CD14-positive monocyte (primary cell): Measurements from ENCODE around the gene ST3GAL4. TPM values are rescaled to one million over a fixed set of nuclear protein-coding genes. Genes with fewer than 3 reads are reported as not detected.

Experiments used
- DNase-seq, 3 donors: peaks; one replicate each; pipeline ENCODE4 v3.0.0-alpha.2; 2011 to 2022
- H2AFZ ChIP-seq: 2 replicates; pipeline ENCODE4 v1.6.0; 2012; ENCODE audit warnings: mild to moderate bottlenecking, low read depth, low read length, inconsistent platforms; ENCODE audit not compliant: insufficient read depth, poor library complexity, severe bottlenecking
- H3K27ac ChIP-seq, 2 donors: 1 replicate in 1 of 2; 2 replicates in 1 of 2; pipeline ENCODE4 v1.5.1; 2012 to 2013; ENCODE audit warnings: low read length in 2 of 2, control low read depth in 1 of 2, inconsistent platforms in 1 of 2, low read depth in 1 of 2, mild to moderate bottlenecking in 1 of 2
- H3K27me3 ChIP-seq, 2 donors: one replicate each; pipeline versions ENCODE4 v1.6.0 to v1.6.1; 2011 to 2013; ENCODE audit warnings: low read length in 2 of 2; ENCODE audit not compliant: control insufficient read depth in 2 of 2, insufficient read depth in 2 of 2
- H3K36me3 ChIP-seq, 2 donors: replicated peaks in 1 of 2; 1 replicate in 1 of 2; 2 replicates in 1 of 2; pipeline versions ENCODE4 v1.5.1 to v1.6.1; 2012 to 2013; ENCODE audit warnings: low read length in 2 of 2, control low read depth in 1 of 2, inconsistent platforms in 1 of 2, mild to moderate bottlenecking in 1 of 2; ENCODE audit not compliant: insufficient read depth in 2 of 2, control insufficient read depth in 1 of 2
- H3K4me1 ChIP-seq, 2 donors: 1 replicate in 1 of 2; 2 replicates in 1 of 2; pipeline versions ENCODE4 v1.5.1 to v1.6.1; 2012 to 2013; ENCODE audit warnings: low read length in 2 of 2, control low read depth in 1 of 2, inconsistent platforms in 1 of 2, mild to moderate bottlenecking in 1 of 2, moderate library complexity in 1 of 2; ENCODE audit not compliant: insufficient read depth in 2 of 2, control insufficient read depth in 1 of 2
- H3K4me2 ChIP-seq: replicated peaks from 2 replicates; pipeline ENCODE3; 2012; ENCODE audit warnings: low read length, moderate library complexity, mild to moderate bottlenecking; ENCODE audit not compliant: poor library complexity, severe bottlenecking; ENCODE audit errors: extremely low read depth
- H3K4me3 ChIP-seq, 3 experiments: fragments of 200-600 bp in 1 of 3; sonication (generic) in 1 of 3; replicated peaks in 1 of 3; 1 replicate in 2 of 3; 2 replicates in 1 of 3; pipeline ENCODE4 v1.5.1; 2011 to 2013; ENCODE audit warnings: low read length in 3 of 3, mild to moderate bottlenecking in 3 of 3, control low read depth in 2 of 3, low read depth in 2 of 3, inconsistent platforms in 1 of 3, moderate library complexity in 1 of 3
- H3K79me2 ChIP-seq: 2 replicates; pipeline ENCODE4 v1.6.0; 2012; ENCODE audit warnings: mild to moderate bottlenecking, control low read depth, inconsistent platforms, low read length, moderate library complexity; ENCODE audit not compliant: insufficient read depth
- H3K9ac ChIP-seq: 2 replicates; pipeline ENCODE4 v1.6.0; 2017; ENCODE audit warnings: low read length, mild to moderate bottlenecking; ENCODE audit not compliant: insufficient read depth, poor library complexity, severe bottlenecking
- H3K9me3 ChIP-seq, 2 donors: replicated peaks in 1 of 2; 1 replicate in 1 of 2; 2 replicates in 1 of 2; pipeline versions ENCODE4 v1.5.1 to v1.6.1; 2012 to 2013; ENCODE audit warnings: low read length in 2 of 2, control low read depth in 1 of 2; ENCODE audit not compliant: control insufficient read depth in 1 of 2, insufficient read depth in 1 of 2
- H4K20me1 ChIP-seq: 2 replicates; pipeline ENCODE4 v1.6.0; 2012; ENCODE audit warnings: mild to moderate bottlenecking, low read length, control low read depth, moderate library complexity; ENCODE audit not compliant: insufficient read depth
- H3K27ac Mint-ChIP-seq, 7 donors: one replicate each; pipeline ENCODE4 v1.8.0; 2020; ENCODE audit warnings: mild to moderate bottlenecking in 7 of 7, mixed read lengths in 7 of 7, moderate library complexity in 6 of 7, inconsistent platforms in 2 of 7
- H3K27me3 Mint-ChIP-seq, 3 donors: one replicate each; pipeline ENCODE4 v1.8.0; 2021 to 2022; ENCODE audit warnings: low read depth in 3 of 3, mild to moderate bottlenecking in 3 of 3, mixed read lengths in 3 of 3, moderate library complexity in 3 of 3, inconsistent platforms in 1 of 3
- H3K36me3 Mint-ChIP-seq, 2 donors: one replicate each; pipeline ENCODE4 v1.8.0; 2020; ENCODE audit warnings: mixed read lengths in 2 of 2, inconsistent platforms in 1 of 2, mild to moderate bottlenecking in 1 of 2
- H3K4me1 Mint-ChIP-seq: one replicate; pipeline ENCODE4 v1.8.0; 2020; ENCODE audit warnings: mild to moderate bottlenecking, mixed read lengths
- H3K4me3 Mint-ChIP-seq, 2 donors: one replicate each; pipeline ENCODE4 v1.8.0; 2020; ENCODE audit warnings: mild to moderate bottlenecking in 2 of 2, mixed read lengths in 2 of 2, moderate library complexity in 1 of 2
- H3K9me3 Mint-ChIP-seq, 7 donors: one replicate each; pipeline ENCODE4 v1.8.0; 2020 to 2022; ENCODE audit warnings: mixed read lengths in 7 of 7, mild to moderate bottlenecking in 6 of 7, moderate library complexity in 6 of 7, inconsistent platforms in 2 of 7
- CTCF ChIP-seq: fragments of 200-600 bp; IDR thresholded peaks from one replicate; pipeline ENCODE4 v1.8.0; 2022; ENCODE audit warnings: antibody characterized with exemption, mild to moderate bottlenecking
- WGBS: methylation state at CpG from one replicate; pipeline ENCODE4 v1.1.5; 2013; ENCODE audit warnings: missing lambda C conversion rate; ENCODE audit not compliant: insufficient coverage; 5-methylcytosine and 5-hydroxymethylcytosine counted together
- intact Hi-C, 2 donors: fragments of 100-400 bp; cut with micrococcal nuclease; formaldehyde crosslinking; loops; one replicate each; pipeline versions ENCODE4 v1.15.0 to v1.15.1; 2023
- polyA plus RNA-seq, 3 donors: library from polyadenylated mRNA; depleted of rRNA in 1 of 3; unstranded in 2 of 3; stranded (reverse) in 1 of 3; fragments of 300-500 nt in 2 of 3; fragments of >200 nt in 1 of 3; fragmentation: Illumina TruSeq in 2 of 3; gene quantifications; 1 replicate in 2 of 3; 2 replicates in 1 of 3; pipeline ENCODE4 v1.2.3, GENCODE V29; 2012 to 2021

Gene ST3GAL4
- polyA plus RNA-seq, 3 donors = 7.8 to 14.3 (median 10.1) TPM

- H3K27ac Mint-ChIP-seq = peak overlapping the region in 4 of 7 donors; percentile 18 to 54 (median 53)
- H3K27me3 ChIP-seq = no peaks in the 10 kb centered on the region
- H4K20me1 ChIP-seq = peaks cover 7% of the 10 kb centered on the region
- TF ChIP-seq CTCF = no peak
- H3K36me3 Mint-ChIP-seq = peaks cover 2 to 5% of the 10 kb centered on the region in 2 donors
- H3K4me1 Mint-ChIP-seq = peaks cover 70% of the 10 kb centered on the region
- no peaks in the 10 kb centered on the region for H3K36me3 ChIP-seq
- H3K27me3 Mint-ChIP-seq = peaks cover 0 to 12% (median 2%) of the 10 kb centered on the region in 3 donors
- no peaks in the 10 kb centered on the region for H3K9me3 ChIP-seq
- H3K9ac ChIP-seq = peak overlapping the region; percentile 69
- under 1% methylated on average over 29 of the region's 46 CpGs for WGBS
- peak overlapping the region; percentile 22 to 50 for H3K27ac ChIP-seq
- H3K4me3 Mint-ChIP-seq = peak overlapping the region; percentile 80 to 83
- H3K9me3 Mint-ChIP-seq = no peaks in the 10 kb centered on the region
- intact Hi-C loops = loop anchor here in 1 of 2 donors (5.0 kb wide), 1 partner anchor 44 kb away; no protein-coding TSS in a partner anchor
- peak overlapping the region; percentile 93 for H3K4me2 ChIP-seq
- H3K79me2 ChIP-seq = peaks cover 88% of the 10 kb centered on the region
- H3K4me3 ChIP-seq = peak overlapping the region; percentile 34 to 81 (median 48)
- DNase-seq = peak; percentile 43 to 90 (median 54)
- peaks cover 54 to 69% of the 10 kb centered on the region in 2 donors for H3K4me1 ChIP-seq
- peak overlapping the region; percentile 73 for H2AFZ ChIP-seq
Observed at GRCh38 chr11:126355926-126356897, 726 bp downstream of the ST3GAL4 start.
